NCI-H2081 treated with DMSO at 0.1 percent for 48 hours (cell line): ENCODE results near the gene SPRR2E.
"Not testable (repeated sequence)": the region's sequence is repeated elsewhere in the genome, so short reads cannot be mapped to it uniquely, and the experiment has no call there.

Experiments
- DNase-seq: peaks from one replicate; lab custom pipeline; 2025; lab: John Stamatoyannopoulos, UW

SPRR2E gene

DNA sequence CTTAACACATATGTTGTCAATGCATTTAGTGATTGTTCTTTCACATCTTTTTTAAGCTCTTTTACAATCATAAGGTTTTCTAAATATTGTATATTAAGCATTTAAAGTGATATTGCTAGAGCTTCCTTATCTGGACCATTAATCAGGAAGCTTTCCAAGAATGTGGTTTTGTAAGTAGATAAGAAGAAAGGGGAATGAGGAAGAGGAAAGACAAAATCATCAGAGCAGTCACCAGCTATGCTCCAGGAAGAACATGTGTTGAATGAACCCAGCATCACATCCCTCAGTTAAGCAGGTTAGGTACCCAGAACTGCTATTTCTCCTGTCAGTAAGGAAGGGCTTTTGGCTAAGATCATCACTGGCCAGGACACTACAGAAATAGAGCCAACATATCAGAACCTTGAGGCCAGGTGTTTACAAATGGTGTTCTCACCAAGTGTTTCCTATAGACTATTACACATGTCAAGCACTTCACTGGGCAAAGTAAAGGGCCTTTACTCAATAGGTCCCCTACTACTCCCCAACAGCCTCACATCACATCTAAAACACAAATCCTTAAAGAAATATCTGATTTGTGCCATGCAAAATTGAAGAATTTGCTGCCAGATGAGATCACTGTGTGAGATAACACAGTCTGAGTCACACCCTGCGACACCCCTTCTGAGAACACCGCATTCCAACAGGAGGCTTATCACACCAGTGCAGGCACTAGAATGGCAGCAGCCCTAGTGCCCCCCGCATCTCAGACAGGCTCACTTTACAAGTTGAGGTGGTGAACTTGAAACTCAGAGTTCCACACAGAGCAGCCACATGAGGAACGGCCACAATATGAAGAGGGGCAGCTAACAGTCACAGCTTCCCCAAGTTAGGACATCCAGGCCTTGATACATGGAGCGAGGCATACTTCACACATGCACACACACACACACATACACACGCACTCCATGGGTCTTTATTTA, 35.2 kb downstream of the SPRR2E start:
- DNase-seq: no peak

- no peak for DNase-seq
These were observed 36.2 kb downstream of the SPRR2E start for GRCh38 chr1:153058154-153058553.

GRCh38 chr1:153057375-153057774, 37.0 kb downstream of the SPRR2E start, which contains the start of gene SPRR2A:
Gene SPRR2A, minus strand, starts transcription at chr1:153057512. Its CDS starts 777 bp downstream, at chr1:153056735.
- no peak for DNase-seq

GRCh38 chr1:153056111-153056510, 38.2 kb downstream of the SPRR2E start:
- DNase-seq: not testable (repeated sequence)

DNA sequence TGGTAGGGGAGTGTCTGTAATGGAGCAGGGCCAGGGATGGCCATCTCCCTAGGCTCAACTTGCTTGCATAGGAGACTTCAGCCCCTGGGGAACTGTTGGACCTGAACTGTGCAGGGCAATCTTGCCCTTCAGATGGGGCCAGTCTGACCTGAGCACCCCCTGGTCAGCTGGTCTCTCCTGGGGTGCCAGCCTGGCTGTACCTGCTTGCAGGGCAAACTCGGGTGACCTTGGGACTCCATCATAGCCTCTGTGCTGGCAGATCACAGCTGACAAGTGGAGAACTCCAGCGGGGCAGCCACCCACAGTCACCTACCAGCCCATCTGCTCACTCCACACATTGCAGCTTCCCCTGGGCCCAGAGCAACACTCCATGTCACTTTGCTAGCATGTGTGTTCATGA, 45.1 kb downstream of the SPRR2E start:
- DNase-seq: no peak
